Heart left ventricle (tissue), 13 donors: ENCODE data around the gene UPK1A.

ENCODE experiments used
- CTCF ChIP-seq, 12 donors: fragments of 200-600 bp; sonication (generic) in 4 of 12; IDR thresholded peaks; one replicate each; pipeline versions ENCODE4 v1.5.0 to v1.8.0; 2018 to 2022; ENCODE audit warnings: antibody characterized with exemption in 12 of 12, mild to moderate bottlenecking in 5 of 12
- POLR2A ChIP-seq, 2 donors: fragments of 450-650 bp; IDR thresholded peaks; one replicate each; pipeline ENCODE4 v1.6.1; 2017; ENCODE audit warnings: antibody characterized with exemption in 2 of 2, mild to moderate bottlenecking in 2 of 2, moderate library complexity in 2 of 2
- donor health status: ischemic (EF 13 %, LVEDD 7.1; RV severe dilation, severe dysfunction).
- donor health status: DM: no; HTN: yes; CAD: no.
- donor health status: DM: no; HTN: no; CAD: no.
- donor health status: ischemic (EF 25% LVEDD 6.9; RV normal size, moderate dysfunction).
- donor health status: ischemic (EF 25% LVEDD 5.7; RV mildly dilated, moderate dysfunction).
- donor health status: ischemic (EF 35%, LVEDD 5.7; RV mildly dilated, moderate dysfunction).
- donor health status: nonischemic (EF 11% LVEDD 7.7; RV severe dilation, severe dysfunction).
- donor health status: DM: yes; HTN: yes; CAD: no.
- donor health status: PGD.
- donor health status: ischemic (EF 29% LVEDD 5.4; RV normal size, mild dysfunction).
- donor health status: nonischemic (EF 23%, LVEDD 6.1; RV moderate dilation, normal function).

DNA sequence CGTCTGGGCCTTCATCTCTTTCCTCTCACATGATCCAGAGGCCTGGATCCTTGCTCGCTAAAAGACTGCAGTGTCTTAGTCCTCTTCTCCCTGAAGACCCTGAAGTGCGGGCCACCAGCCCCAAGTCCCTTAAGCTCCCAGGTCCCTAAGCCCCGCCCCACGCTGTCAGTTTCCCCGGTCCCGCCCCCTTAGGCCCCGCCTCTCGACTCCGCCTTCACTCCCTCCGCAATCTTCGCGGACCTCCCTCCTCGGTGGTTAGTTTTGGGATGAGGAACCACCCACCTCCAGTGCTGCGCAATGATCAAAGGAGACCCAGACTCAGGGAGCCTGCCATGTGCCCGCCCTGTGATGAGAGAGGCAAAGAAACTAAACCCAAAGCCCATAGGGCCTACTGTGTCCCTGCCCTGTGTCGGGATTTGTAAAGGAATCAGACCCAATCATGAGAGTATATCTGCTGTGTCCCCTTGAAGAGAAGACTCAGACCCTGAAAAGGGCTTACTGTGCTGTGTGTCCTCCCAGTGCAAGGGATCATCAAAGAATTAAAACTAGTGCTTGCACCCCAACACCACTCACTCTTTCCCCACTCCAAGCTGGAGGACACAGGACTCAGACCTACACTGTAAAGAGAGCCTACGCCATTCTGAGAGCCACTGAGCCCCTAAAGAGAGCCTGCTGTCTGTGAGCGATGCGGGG is 21.2 kb upstream of the UPK1A start:
- peak in 1 of 12 donors; percentile 3 for TF ChIP-seq CTCF (IDR thresholded peaks at IDR 0.05)
- TF ChIP-seq POLR2A (IDR thresholded peaks at IDR 0.05): no peak
